HG03354 (cell line): ENCODE data around the gene PAX2.

Experiments
- ATAC-seq: cut with Tn5 transposase; IDR thresholded peaks from one replicate; pipeline ENCODE4 v1.9.1; 2021; ENCODE audit warnings: mild to moderate bottlenecking; ENCODE audit not compliant: unreplicated experiment, poor library complexity, severe bottlenecking

PAX2 gene

GRCh38 chr10:100737355-100738054 lies 7.9 kb upstream of the PAX2 start:
- no peak for ATAC-seq

GRCh38 chr10:100738055-100738827 lies 7.1 kb upstream of the PAX2 start:
- ATAC-seq, result no peak

GRCh38 chr10:100739517-100740368 lies 5.6 kb upstream of the PAX2 start:
- ATAC-seq, result no peak

GRCh38 chr10:100740476-100741377 lies 4.7 kb upstream of the PAX2 start:
- ATAC-seq, result no peak

GRCh38 chr10:100741378-100742075 lies 3.9 kb upstream of the PAX2 start:
- no peak for ATAC-seq

GRCh38 chr10:100742076-100742771 lies 3.2 kb upstream of the PAX2 start:
- ATAC-seq, result no peak

- no peak for ATAC-seq
These were observed 2.4 kb upstream of the PAX2 start for GRCh38 chr10:100742936-100743335.

- no peak for ATAC-seq
These were observed 1.7 kb upstream of the PAX2 start for GRCh38 chr10:100743626-100744135.

GRCh38 chr10:100744136-100744986 lies 1.0 kb upstream of the PAX2 start:
- ATAC-seq, result no peak

- no peak for ATAC-seq
These were observed 751 bp downstream of the PAX2 start for GRCh38 chr10:100745882-100746783.

GRCh38 chr10:100746784-100747455 lies 1.5 kb downstream of the PAX2 start:
- no peak for ATAC-seq

- ATAC-seq, result no peak
These were observed 2.3 kb downstream of the PAX2 start for GRCh38 chr10:100747456-100748230.

- ATAC-seq, result no peak
These were observed 3.1 kb downstream of the PAX2 start for GRCh38 chr10:100748231-100749058.

GRCh38 chr10:100749059-100749308 lies 3.6 kb downstream of the PAX2 start:
- ATAC-seq, result no peak
